Liver (tissue), 9 donors: ENCODE results near the gene SNX33. TPM values are rescaled to one million over a fixed set of nuclear protein-coding genes. Genes with fewer than 3 reads are reported as not detected.
"Not testable (repeated sequence)": the region's sequence is repeated elsewhere in the genome, so short reads cannot be mapped to it uniquely, and the experiment has no call there.

Experiments
- DNase-seq: peaks from one replicate; pipeline ENCODE4 v3.0.0-alpha.2; 2017; ENCODE audit warnings: low spot score
- H3K27ac ChIP-seq, 2 donors: one replicate each; pipeline ENCODE4 v1.7.0; 2013; ENCODE audit warnings: inconsistent platforms in 2 of 2, low read length in 2 of 2, control low read depth in 1 of 2, low read depth in 1 of 2, mild to moderate bottlenecking in 1 of 2
- H3K27me3 ChIP-seq, 4 donors: one replicate each; pipeline versions ENCODE4 v1.6.1 to v1.7.0; 2013; ENCODE audit warnings: low read length in 3 of 4, inconsistent platforms in 1 of 4, mild to moderate bottlenecking in 1 of 4, moderate library complexity in 1 of 4; ENCODE audit not compliant: control insufficient read depth in 4 of 4, insufficient read depth in 4 of 4
- H3K36me3 ChIP-seq, 4 donors: one replicate each; pipeline versions ENCODE4 v1.6.1 to v1.7.0; 2013; ENCODE audit warnings: low read length in 3 of 4, mild to moderate bottlenecking in 3 of 4, low read depth in 1 of 4, moderate library complexity in 1 of 4; ENCODE audit not compliant: control insufficient read depth in 4 of 4, insufficient read depth in 3 of 4
- H3K4me1 ChIP-seq, 4 donors: one replicate each; pipeline versions ENCODE4 v1.6.1 to v1.7.0; 2013; ENCODE audit warnings: low read length in 3 of 4, mild to moderate bottlenecking in 3 of 4, moderate library complexity in 1 of 4; ENCODE audit not compliant: control insufficient read depth in 4 of 4, insufficient read depth in 4 of 4
- H3K4me3 ChIP-seq, 3 donors: one replicate each; pipeline versions ENCODE4 v1.6.1 to v1.7.0; 2013; ENCODE audit warnings: low read length in 3 of 3, control low read depth in 1 of 3, low read depth in 1 of 3, mild to moderate bottlenecking in 1 of 3
- H3K9ac ChIP-seq, 2 donors: one replicate each; pipeline ENCODE4 v1.7.0; 2013; ENCODE audit warnings: low read length in 2 of 2, mild to moderate bottlenecking in 2 of 2, moderate library complexity in 2 of 2, control low read depth in 1 of 2, low read depth in 1 of 2
- H3K9me3 ChIP-seq, 4 donors: one replicate each; pipeline versions ENCODE4 v1.6.1 to v1.7.0; 2013; ENCODE audit warnings: low read length in 3 of 4; ENCODE audit not compliant: control insufficient read depth in 4 of 4
- ATF3 ChIP-seq: IDR thresholded peaks from 2 replicates; pipeline ENCODE4 v1.6.1; 2016; ENCODE audit warnings: antibody characterized with exemption
- CTCF ChIP-seq: fragments of 150-350 bp; IDR thresholded peaks from 2 replicates; pipeline ENCODE4 v1.5.1; 2017; ENCODE audit warnings: improper control_type of control experiment, low read depth, low read length; ENCODE audit not compliant: missing input control
- EGR1 ChIP-seq, 2 donors: IDR thresholded peaks; 2 replicates each; pipeline ENCODE4 v1.6.1; 2016 to 2018; ENCODE audit warnings: antibody characterized with exemption in 2 of 2, low read depth in 2 of 2
- FOXA2 ChIP-seq: IDR thresholded peaks from 2 replicates; pipeline ENCODE4 v1.6.1; 2016; ENCODE audit warnings: antibody characterized with exemption
- HNF4A ChIP-seq, 2 donors: conservative IDR thresholded peaks; 2 replicates each; pipeline ENCODE4 v1.6.1; 2016; ENCODE audit warnings: antibody characterized with exemption in 2 of 2, mild to moderate bottlenecking in 2 of 2
- HNF4G ChIP-seq: IDR thresholded peaks from 2 replicates; pipeline ENCODE4 v1.6.1; 2016; ENCODE audit warnings: antibody characterized with exemption
- JUND ChIP-seq, 2 donors: IDR thresholded peaks; 2 replicates each; pipeline ENCODE4 v1.6.1; 2016; ENCODE audit warnings: antibody characterized with exemption in 2 of 2
- MAX ChIP-seq: IDR thresholded peaks from 2 replicates; pipeline ENCODE4 v1.6.1; 2016; ENCODE audit warnings: antibody characterized with exemption
- NR2F2 ChIP-seq: IDR thresholded peaks from 2 replicates; pipeline ENCODE4 v1.6.1; 2016; ENCODE audit warnings: antibody characterized with exemption
- RAD21 ChIP-seq, 2 donors: IDR thresholded peaks; 2 replicates each; pipeline ENCODE4 v1.6.1; 2016; ENCODE audit warnings: antibody characterized with exemption in 2 of 2, mild to moderate bottlenecking in 2 of 2
- REST ChIP-seq: IDR thresholded peaks from 2 replicates; pipeline ENCODE4 v1.6.1; 2016; ENCODE audit warnings: antibody characterized with exemption, mild to moderate bottlenecking
- RXRA ChIP-seq, 2 donors: IDR thresholded peaks; 2 replicates each; pipeline ENCODE4 v1.6.1; 2017 to 2018; ENCODE audit warnings: antibody characterized with exemption in 2 of 2, mild to moderate bottlenecking in 1 of 2
- SP1 ChIP-seq: IDR thresholded peaks from 2 replicates; pipeline ENCODE4 v1.6.1; 2018; ENCODE audit warnings: antibody characterized with exemption, mild to moderate bottlenecking
- TAF1 ChIP-seq: conservative IDR thresholded peaks from 2 replicates; pipeline ENCODE4 v1.6.1; 2016; ENCODE audit warnings: antibody characterized with exemption, mild to moderate bottlenecking
- WGBS: extraction: QIAGEN DNeasy Blood & Tissue Kit; methylation state at CpG from one replicate; pipeline ENCODE4 v1.1.7; 2013; 5-methylcytosine and 5-hydroxymethylcytosine counted together
- polyA plus RNA-seq, 2 donors: library from polyadenylated mRNA; stranded (reverse) in 1 of 2; unstranded in 1 of 2; fragments of 200-250 nt in 1 of 2; fragments of >200 nt in 1 of 2; fragmentation: Nextera tagmentation in 1 of 2; extraction: Ambion mirVana in 1 of 2; gene quantifications; one replicate each; pipeline versions ENCODE4 v1.2.1 to v1.2.3, GENCODE V29; 2013 to 2015
- total RNA-seq, 2 donors: library from RNA; depleted of rRNA; stranded (reverse); fragments of >200 nt; gene quantifications; one replicate each; pipeline ENCODE4 v1.2.3, GENCODE V29; 2014
- TF ChIP-seq, protein P1 (sequence below): IDR thresholded peaks from 2 replicates; pipeline ENCODE4 v1.6.1; 2016; ENCODE audit warnings: antibody characterized with exemption
- donor health status: healthy.
- donor health status: healthy.
- donor health status: healthy.
- donor health status: healthy.
- donor health status: healthy.

SNX33 gene
- total and polyA plus RNA-seq, 4 donors = 7.1 to 10.8 (median 9.1) TPM

DNA sequence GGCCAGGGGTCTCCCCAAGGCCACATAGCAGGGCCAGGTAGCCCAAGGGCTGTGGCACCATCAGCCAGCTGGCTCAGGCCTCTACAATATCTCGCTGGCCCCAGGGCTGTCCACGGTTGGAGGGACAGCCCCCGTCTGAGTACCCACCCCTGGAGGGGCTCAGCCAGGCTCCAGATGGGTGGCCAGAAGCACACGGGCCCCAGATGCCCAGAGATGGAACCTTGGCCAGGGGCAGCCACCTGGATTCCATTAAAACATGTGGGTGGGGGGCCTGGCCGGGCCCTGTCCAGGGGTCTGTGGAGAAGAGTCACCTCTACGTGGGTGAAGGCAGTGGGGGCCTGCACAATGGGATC is 56.5 kb downstream of the SNX33 start:
- DNase-seq = no peak
- TF ChIP-seq CTCF = no peak
- TF ChIP-seq RXRA (IDR thresholded peaks at IDR 0.05) = no peak
- no peak for TF ChIP-seq FOXA2
- TF ChIP-seq HNF4A (conservative IDR thresholded peaks at IDR 0.05) = no peak
- no peak for TF ChIP-seq TAF1
- no peak for TF ChIP-seq REST
- TF ChIP-seq SP1 = no peak
- no peak for TF ChIP-seq JUND (IDR thresholded peaks at IDR 0.05)
- no peak for TF ChIP-seq EGR1 (IDR thresholded peaks at IDR 0.05; ENCODE audit: low read depth in 2 of 2)
- no peak for TF ChIP-seq NR2F2
- H3K27ac ChIP-seq = no peak overlapping the region

DNA sequence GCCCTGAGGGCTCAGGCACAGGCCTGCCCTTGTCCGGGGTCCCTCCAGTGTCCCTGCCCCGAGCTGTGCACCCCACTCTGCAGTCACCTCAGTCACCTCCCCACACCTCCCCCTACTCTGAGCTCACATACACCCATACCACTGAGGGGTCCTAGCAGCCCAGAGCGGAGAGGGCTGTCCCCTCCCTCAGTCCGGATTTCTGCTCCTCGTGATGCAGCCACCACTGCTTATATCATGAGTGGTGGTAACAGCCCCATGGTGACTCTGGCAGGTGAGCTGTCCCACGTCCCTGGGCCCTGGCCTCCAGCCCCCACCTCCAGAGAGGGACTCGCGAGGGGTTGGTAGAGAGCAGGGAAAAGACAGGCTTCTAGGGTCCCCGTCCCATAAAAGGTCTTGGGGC is 56.9 kb downstream of the SNX33 start:
- no peak overlapping the region for H3K9ac ChIP-seq
- no peaks in the 10 kb centered on the region for H3K4me1 ChIP-seq
- TF ChIP-seq SP1 (no peak), FOXA2 (no peak), EGR1 (IDR thresholded peaks at IDR 0.05; ENCODE audit: low read depth in 2 of 2) (no peak), RAD21 (IDR thresholded peaks at IDR 0.05) (no peak), TAF1 (no peak), MAX (no peak), ATF3 (no peak), JUND (IDR thresholded peaks at IDR 0.05) (no peak), NR2F2 (no peak), CTCF (no peak), HNF4G (no peak)
- TF ChIP-seq, protein P1, sequence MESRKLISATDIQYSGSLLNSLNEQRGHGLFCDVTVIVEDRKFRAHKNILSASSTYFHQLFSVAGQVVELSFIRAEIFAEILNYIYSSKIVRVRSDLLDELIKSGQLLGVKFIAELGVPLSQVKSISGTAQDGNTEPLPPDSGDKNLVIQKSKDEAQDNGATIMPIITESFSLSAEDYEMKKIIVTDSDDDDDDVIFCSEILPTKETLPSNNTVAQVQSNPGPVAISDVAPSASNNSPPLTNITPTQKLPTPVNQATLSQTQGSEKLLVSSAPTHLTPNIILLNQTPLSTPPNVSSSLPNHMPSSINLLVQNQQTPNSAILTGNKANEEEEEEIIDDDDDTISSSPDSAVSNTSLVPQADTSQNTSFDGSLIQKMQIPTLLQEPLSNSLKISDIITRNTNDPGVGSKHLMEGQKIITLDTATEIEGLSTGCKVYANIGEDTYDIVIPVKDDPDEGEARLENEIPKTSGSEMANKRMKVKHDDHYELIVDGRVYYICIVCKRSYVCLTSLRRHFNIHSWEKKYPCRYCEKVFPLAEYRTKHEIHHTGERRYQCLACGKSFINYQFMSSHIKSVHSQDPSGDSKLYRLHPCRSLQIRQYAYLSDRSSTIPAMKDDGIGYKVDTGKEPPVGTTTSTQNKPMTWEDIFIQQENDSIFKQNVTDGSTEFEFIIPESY = no peak
- H3K4me3 ChIP-seq = no peak overlapping the region
- DNase-seq = no peak
- no peak overlapping the region for H3K27ac ChIP-seq
- H3K36me3 ChIP-seq = no peaks in the 10 kb centered on the region
- H3K27me3 ChIP-seq = no peaks in the 10 kb centered on the region
- WGBS = 94% methylated on average over 9 of the region's 9 CpGs
- H3K9me3 ChIP-seq = no peaks in the 10 kb centered on the region

More for the DNA sequence above, 56.5 kb downstream of the SNX33 start:
- Histone ChIP-seq H3K9ac (no peak overlapping the region), H3K27me3 (no peaks in the 10 kb centered on the region), H3K36me3 (no peaks in the 10 kb centered on the region), H3K9me3 (no peaks in the 10 kb centered on the region), H3K4me1 (no peaks in the 10 kb centered on the region), H3K4me3 (no peak overlapping the region)
- 91% methylated on average over 6 of the region's 6 CpGs for WGBS

GRCh38 chr15:75705375-75705774 is 57.7 kb downstream of the SNX33 start:
- H3K9ac ChIP-seq, H3K4me1 ChIP-seq, H3K27me3 ChIP-seq, H3K36me3 ChIP-seq, DNase-seq, H3K9me3 ChIP-seq, H3K4me3 ChIP-seq, H3K27ac ChIP-seq: not testable (repeated sequence)
- WGBS = 93% methylated on average over 5 of the region's 5 CpGs
